Epithelial cell of proximal tubule (primary cell): Measurements from ENCODE around the gene NT5DC4. TPM values are rescaled to one million over a fixed set of nuclear protein-coding genes. Genes with fewer than 3 reads are reported as not detected.

Source experiments
- DNase-seq: peaks from one replicate; pipeline ENCODE4 v3.0.0-alpha.2; 2011; ENCODE audit warnings: low read depth
- H3K4me3 ChIP-seq: 2 replicates; pipeline ENCODE4 v1.5.1; 2011; ENCODE audit warnings: low read depth, mild to moderate bottlenecking, low read length
- total RNA-seq: library from RNA; depleted of rRNA; stranded (reverse); fragments of >200 nt; gene quantifications from 2 replicates; pipeline ENCODE4 v1.2.3, GENCODE V29; 2015
- TF ChIP-seq, protein P1 (sequence below): conservative IDR thresholded peaks from 2 replicates; pipeline ENCODE4 v1.5.1; 2012; ENCODE audit warnings: low read depth, mild to moderate bottlenecking, low read length

NT5DC4 gene
- total RNA-seq, 1 donor from 2014 or later, result not detected

DNA sequence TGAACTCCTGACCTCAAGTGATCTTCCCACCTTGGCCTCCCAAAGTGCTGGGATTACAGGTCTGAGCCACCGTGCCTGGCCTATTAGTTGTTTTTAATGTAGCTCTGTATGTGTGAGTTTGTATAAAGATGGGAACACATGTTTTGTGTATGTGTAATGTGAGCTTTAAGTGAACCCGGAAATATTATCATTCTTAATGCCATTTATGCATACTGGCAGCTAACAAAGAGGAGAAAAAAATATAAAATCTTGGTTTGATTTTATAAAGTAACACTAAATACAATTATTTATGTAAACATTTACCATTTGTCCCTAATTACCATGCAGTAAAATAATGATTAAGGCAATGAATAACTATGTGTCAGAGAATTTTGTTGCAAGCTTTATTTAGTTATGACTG lies 52.7 kb downstream of the NT5DC4 start:
- no peak overlapping the region for H3K4me3 ChIP-seq
- DNase-seq, result no peak

DNA sequence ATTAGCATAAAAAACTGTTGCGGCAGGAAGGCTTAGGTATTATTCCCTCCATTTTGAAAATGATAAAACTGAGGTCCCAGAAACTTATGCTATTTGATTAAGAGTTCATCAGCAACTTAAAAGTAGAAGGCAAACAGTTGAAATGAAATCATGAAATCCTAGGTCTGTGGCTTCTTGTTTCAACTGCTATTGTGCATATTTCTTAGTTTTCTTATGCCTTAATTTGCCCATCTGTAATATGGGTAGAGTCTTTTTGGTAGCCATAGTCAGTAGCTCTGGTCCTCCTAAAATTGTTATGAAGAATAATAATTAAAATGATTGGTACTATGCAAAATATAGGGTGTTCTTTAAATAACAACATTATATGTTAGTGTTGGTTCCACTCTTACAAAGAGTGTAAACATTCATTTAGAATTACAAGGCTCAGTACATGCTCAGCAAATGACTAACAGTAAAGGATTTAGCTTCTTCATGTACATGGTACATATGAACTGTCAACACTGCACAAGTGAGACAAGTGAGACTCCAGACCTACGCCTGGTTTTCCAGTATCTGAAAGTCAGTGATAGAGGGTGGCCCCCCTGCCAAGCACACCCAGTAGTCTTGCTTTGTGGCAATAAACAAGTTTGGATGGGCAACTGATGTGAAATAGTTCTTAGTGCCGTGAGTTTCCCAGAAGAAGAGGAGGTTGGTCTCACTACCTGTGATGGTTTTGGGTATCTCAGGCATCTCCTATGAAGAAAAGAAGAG lies 53.9 kb downstream of the NT5DC4 start:
- no peak overlapping the region for H3K4me3 ChIP-seq
- no peak for DNase-seq
- TF ChIP-seq, protein P1, sequence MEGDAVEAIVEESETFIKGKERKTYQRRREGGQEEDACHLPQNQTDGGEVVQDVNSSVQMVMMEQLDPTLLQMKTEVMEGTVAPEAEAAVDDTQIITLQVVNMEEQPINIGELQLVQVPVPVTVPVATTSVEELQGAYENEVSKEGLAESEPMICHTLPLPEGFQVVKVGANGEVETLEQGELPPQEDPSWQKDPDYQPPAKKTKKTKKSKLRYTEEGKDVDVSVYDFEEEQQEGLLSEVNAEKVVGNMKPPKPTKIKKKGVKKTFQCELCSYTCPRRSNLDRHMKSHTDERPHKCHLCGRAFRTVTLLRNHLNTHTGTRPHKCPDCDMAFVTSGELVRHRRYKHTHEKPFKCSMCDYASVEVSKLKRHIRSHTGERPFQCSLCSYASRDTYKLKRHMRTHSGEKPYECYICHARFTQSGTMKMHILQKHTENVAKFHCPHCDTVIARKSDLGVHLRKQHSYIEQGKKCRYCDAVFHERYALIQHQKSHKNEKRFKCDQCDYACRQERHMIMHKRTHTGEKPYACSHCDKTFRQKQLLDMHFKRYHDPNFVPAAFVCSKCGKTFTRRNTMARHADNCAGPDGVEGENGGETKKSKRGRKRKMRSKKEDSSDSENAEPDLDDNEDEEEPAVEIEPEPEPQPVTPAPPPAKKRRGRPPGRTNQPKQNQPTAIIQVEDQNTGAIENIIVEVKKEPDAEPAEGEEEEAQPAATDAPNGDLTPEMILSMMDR, result no peak

More for the DNA sequence above, 52.7 kb downstream of the NT5DC4 start:
- TF ChIP-seq, protein P1, result no peak

DNA sequence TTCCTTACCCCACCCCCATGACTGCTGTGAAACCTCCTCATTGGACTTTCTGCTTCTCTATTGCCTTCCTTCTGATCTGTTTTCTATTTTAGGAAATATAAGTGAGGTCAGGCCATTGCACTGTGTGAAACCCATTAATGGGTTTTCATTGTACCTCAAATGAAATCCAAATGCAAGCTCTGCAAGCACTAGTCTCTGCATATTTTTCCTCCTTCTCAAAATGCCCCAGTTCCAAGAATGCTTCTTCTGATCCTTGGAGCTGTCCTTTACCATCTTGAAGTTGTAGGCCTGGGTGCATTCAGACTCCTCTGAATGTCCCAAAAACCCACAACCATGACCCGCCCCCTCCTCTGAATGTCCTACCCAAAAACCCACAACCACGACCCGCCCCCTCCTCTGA lies 55.3 kb downstream of the NT5DC4 start:
- no peak overlapping the region for H3K4me3 ChIP-seq
- no peak for DNase-seq
- TF ChIP-seq, protein P1, result no peak

DNA sequence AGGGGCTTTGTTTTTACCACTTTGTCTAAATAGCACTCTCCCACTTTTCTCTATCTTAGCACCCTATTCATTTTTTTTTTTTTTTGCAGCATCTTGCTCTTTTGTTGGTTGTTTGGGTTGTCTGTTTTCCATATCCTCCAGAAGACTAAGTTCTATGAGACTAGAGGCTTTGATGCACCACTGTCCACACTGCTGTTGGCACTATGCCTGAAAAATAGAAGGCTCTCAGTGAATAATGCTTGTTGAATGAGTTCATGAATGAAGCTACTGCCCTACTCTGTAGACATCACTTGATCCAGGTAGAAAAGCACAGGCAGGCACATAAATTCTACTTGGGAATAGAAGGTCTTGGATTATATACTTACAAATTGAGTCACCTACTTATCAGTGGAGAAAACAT lies 56.2 kb downstream of the NT5DC4 start:
- TF ChIP-seq, protein P1, result no peak
- no peak for DNase-seq
- H3K4me3 ChIP-seq, result no peak overlapping the region

DNA sequence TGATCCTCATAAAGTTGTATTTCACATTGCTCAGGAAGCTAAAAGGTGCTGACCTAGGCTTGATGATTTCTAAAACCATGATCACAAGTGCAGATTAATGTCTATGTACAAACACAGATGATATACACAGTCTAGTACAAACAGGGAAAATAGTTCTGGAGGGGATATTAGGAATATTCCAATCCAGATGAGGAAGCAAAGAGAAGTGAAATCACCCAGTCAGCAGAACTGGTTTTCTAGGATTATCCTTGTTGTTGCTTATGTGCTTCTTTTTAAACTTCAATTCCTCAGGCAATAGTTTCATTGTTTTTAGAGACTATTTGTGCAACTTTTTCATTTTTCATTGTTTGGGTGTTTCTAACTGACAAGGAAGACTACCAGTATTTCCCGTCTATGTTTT lies 58.8 kb downstream of the NT5DC4 start:
- TF ChIP-seq, protein P1, result no peak
- DNase-seq, result no peak
- no peak overlapping the region for H3K4me3 ChIP-seq

DNA sequence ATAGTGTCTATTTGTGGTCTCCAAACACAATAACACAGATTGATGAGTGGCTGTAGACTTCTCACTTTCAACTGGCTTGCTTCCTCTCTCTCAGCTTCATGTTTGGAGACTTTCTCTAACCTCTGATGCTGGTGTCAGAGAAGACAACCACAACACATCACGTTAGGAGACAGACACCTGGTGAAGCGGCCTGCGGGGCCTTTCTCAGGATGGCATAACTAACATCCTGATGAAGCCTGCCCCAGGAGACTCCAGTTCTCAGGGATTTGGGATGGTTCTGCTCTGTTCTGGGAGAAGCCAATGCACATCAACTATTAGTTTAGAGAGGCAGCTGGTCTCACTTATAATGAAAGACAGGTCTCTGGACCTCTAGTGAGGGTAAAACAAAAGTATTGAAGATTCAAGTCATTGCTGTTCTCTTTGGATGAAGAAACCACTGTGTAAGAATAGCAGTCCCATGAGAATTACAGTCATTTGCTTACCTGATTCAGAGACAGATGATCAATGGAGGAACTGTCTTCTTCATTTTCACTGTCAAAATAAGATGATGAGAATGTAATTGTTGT lies 61.5 kb downstream of the NT5DC4 start:
- H3K4me3 ChIP-seq, result no peak overlapping the region
- DNase-seq, result no peak
- TF ChIP-seq, protein P1, result no peak

DNA sequence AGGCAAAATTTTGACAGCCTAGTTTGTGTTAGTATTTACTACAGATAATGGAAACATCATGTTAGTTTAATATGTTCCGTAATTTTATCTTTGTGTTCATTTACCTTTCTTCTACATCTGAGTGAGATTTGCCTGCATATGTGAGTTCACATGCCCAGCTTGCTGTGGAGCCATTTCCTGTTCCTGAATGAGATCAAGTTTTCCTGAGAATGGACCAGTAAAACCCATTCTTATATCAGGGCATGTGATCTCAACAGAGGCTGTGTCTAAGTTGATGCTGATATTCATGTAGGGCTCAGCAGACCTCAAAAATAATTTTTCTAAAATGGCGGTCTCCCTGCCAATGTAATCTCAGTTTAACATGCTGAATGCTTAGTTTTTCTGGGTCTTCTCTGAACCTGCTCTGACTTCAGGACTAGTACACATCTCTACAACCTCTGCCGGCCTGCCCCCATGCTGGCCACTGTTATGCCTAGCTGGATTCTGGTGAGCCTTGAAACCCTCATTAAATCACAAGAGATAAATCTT lies 62.4 kb downstream of the NT5DC4 start:
- no peak overlapping the region for H3K4me3 ChIP-seq
- DNase-seq, result no peak
- TF ChIP-seq, protein P1, result no peak
